GOT3 (cell line): ENCODE data around the gene DOCK7.
"Not testable (repeated sequence)": the region's sequence is repeated elsewhere in the genome, so short reads cannot be mapped to it uniquely, and the experiment has no call there.

ENCODE experiments used
- DNase-seq: peaks from one replicate; lab custom pipeline; 2025; ENCODE audit warnings: mixed read lengths; lab: John Stamatoyannopoulos, UW

Gene DOCK7

GRCh38 chr1:62691062-62691844 is 3.1 kb upstream of the DOCK7 start:
- no peak for DNase-seq

- no peak for DNase-seq
Measured at GRCh38 chr1:62689524-62689923, 1.3 kb upstream of the DOCK7 start.

GRCh38 chr1:62688687-62689085 is 500 bp upstream of the DOCK7 start:
- DNase-seq, result no peak

- DNase-seq, result no peak
Measured at GRCh38 chr1:62687421-62687902, 724 bp downstream of the DOCK7 start.

GRCh38 chr1:62686822-62687221 is 1.4 kb downstream of the DOCK7 start:
- DNase-seq, result no peak

- DNase-seq, result no peak
Measured at GRCh38 chr1:62685431-62685859, 2.7 kb downstream of the DOCK7 start.

- DNase-seq, result no peak
Measured at GRCh38 chr1:62682531-62682930, 5.7 kb downstream of the DOCK7 start.

GRCh38 chr1:62680992-62681391 is 7.2 kb downstream of the DOCK7 start:
- DNase-seq, result not testable (repeated sequence)

- not testable (repeated sequence) for DNase-seq
Measured at GRCh38 chr1:62677822-62678221, 10.4 kb downstream of the DOCK7 start.

GRCh38 chr1:62676611-62677356 is 11.4 kb downstream of the DOCK7 start:
- DNase-seq, result no peak

GRCh38 chr1:62673629-62674028 is 14.6 kb downstream of the DOCK7 start:
- DNase-seq, result no peak

- DNase-seq, result no peak
Measured at GRCh38 chr1:62672029-62672428, 16.2 kb downstream of the DOCK7 start.

GRCh38 chr1:62654744-62655143 is 33.4 kb downstream of the DOCK7 start:
- no peak for DNase-seq

GRCh38 chr1:62652387-62652786 is 35.8 kb downstream of the DOCK7 start:
- no peak for DNase-seq

- no peak for DNase-seq
Measured at GRCh38 chr1:62643283-62643682, 44.9 kb downstream of the DOCK7 start.

- DNase-seq, result no peak
Measured at GRCh38 chr1:62637392-62638105, 50.6 kb downstream of the DOCK7 start.

- no peak for DNase-seq
Measured at GRCh38 chr1:62628506-62628905, 59.7 kb downstream of the DOCK7 start.

- DNase-seq, result no peak
Measured at GRCh38 chr1:62625415-62625814, 62.8 kb downstream of the DOCK7 start.

GRCh38 chr1:62621907-62622306 is 66.3 kb downstream of the DOCK7 start:
- DNase-seq, result peak; percentile 23

- no peak for DNase-seq
Measured at GRCh38 chr1:62613890-62614289, 74.3 kb downstream of the DOCK7 start.

GRCh38 chr1:62613325-62613727 is 74.9 kb downstream of the DOCK7 start:
- no peak for DNase-seq

- no peak for DNase-seq
Measured at GRCh38 chr1:62612770-62613169, 75.4 kb downstream of the DOCK7 start.
